HG02759 (cell line): Measurements from ENCODE around the gene KIF5A.
"Not testable (repeated sequence)": the region's sequence is repeated elsewhere in the genome, so short reads cannot be mapped to it uniquely, and the experiment has no call there.

ENCODE experiments used
- ATAC-seq: cut with Tn5 transposase; IDR thresholded peaks from one replicate; pipeline ENCODE4 v1.9.1; 2021; ENCODE audit warnings: mild to moderate bottlenecking, moderate library complexity; ENCODE audit not compliant: unreplicated experiment

Gene KIF5A

GRCh38 chr12:57553343-57554202 is 3.7 kb downstream of the KIF5A start:
- no peak for ATAC-seq

GRCh38 chr12:57554453-57554852 is 4.6 kb downstream of the KIF5A start:
- no peak for ATAC-seq

GRCh38 chr12:57554897-57555296 is 5.1 kb downstream of the KIF5A start:
- no peak for ATAC-seq

GRCh38 chr12:57558864-57559263 is 9.0 kb downstream of the KIF5A start:
- ATAC-seq = no peak

- no peak for ATAC-seq
Measured at GRCh38 chr12:57560516-57560915, 10.7 kb downstream of the KIF5A start.

GRCh38 chr12:57561117-57561516 is 11.3 kb downstream of the KIF5A start:
- ATAC-seq = not testable (repeated sequence)

- no peak for ATAC-seq
Measured at GRCh38 chr12:57563358-57563757, 13.5 kb downstream of the KIF5A start.

GRCh38 chr12:57564178-57564740 is 14.4 kb downstream of the KIF5A start:
- ATAC-seq = no peak

- ATAC-seq = no peak
Measured at GRCh38 chr12:57568838-57569237, 19.0 kb downstream of the KIF5A start.

- no peak for ATAC-seq
Measured at GRCh38 chr12:57569858-57570257, 20.0 kb downstream of the KIF5A start.

- not testable (repeated sequence) for ATAC-seq
Measured at GRCh38 chr12:57570438-57570837, 20.6 kb downstream of the KIF5A start.

- no peak for ATAC-seq
Measured at GRCh38 chr12:57571926-57572762, 22.3 kb downstream of the KIF5A start.

GRCh38 chr12:57574795-57575194 is 25.0 kb downstream of the KIF5A start:
- no peak for ATAC-seq

- ATAC-seq = no peak
Measured at GRCh38 chr12:57575771-57576612, 26.1 kb downstream of the KIF5A start.

GRCh38 chr12:57576613-57577160 is 26.8 kb downstream of the KIF5A start:
- no peak for ATAC-seq

GRCh38 chr12:57577981-57578758 is 28.3 kb downstream of the KIF5A start:
- no peak for ATAC-seq

- no peak for ATAC-seq
Measured at GRCh38 chr12:57579011-57579410, 29.2 kb downstream of the KIF5A start.

GRCh38 chr12:57579677-57580465 is 30.0 kb downstream of the KIF5A start:
- ATAC-seq = no peak

GRCh38 chr12:57580466-57580795 is 30.6 kb downstream of the KIF5A start:
- no peak for ATAC-seq
